Liver (tissue), 9 donors: ENCODE data around the gene ISCU. TPM values are rescaled to one million over a fixed set of nuclear protein-coding genes. Genes with fewer than 3 reads are reported as not detected.

ENCODE experiments used
- DNase-seq: peaks from one replicate; pipeline ENCODE4 v3.0.0-alpha.2; 2017; ENCODE audit warnings: low spot score
- H3K27ac ChIP-seq, 2 donors: one replicate each; pipeline ENCODE4 v1.7.0; 2013; ENCODE audit warnings: inconsistent platforms in 2 of 2, low read length in 2 of 2, control low read depth in 1 of 2, low read depth in 1 of 2, mild to moderate bottlenecking in 1 of 2
- H3K27me3 ChIP-seq, 4 donors: one replicate each; pipeline versions ENCODE4 v1.6.1 to v1.7.0; 2013; ENCODE audit warnings: low read length in 3 of 4, inconsistent platforms in 1 of 4, mild to moderate bottlenecking in 1 of 4, moderate library complexity in 1 of 4; ENCODE audit not compliant: control insufficient read depth in 4 of 4, insufficient read depth in 4 of 4
- H3K36me3 ChIP-seq, 4 donors: one replicate each; pipeline versions ENCODE4 v1.6.1 to v1.7.0; 2013; ENCODE audit warnings: low read length in 3 of 4, mild to moderate bottlenecking in 3 of 4, low read depth in 1 of 4, moderate library complexity in 1 of 4; ENCODE audit not compliant: control insufficient read depth in 4 of 4, insufficient read depth in 3 of 4
- H3K4me1 ChIP-seq, 4 donors: one replicate each; pipeline versions ENCODE4 v1.6.1 to v1.7.0; 2013; ENCODE audit warnings: low read length in 3 of 4, mild to moderate bottlenecking in 3 of 4, moderate library complexity in 1 of 4; ENCODE audit not compliant: control insufficient read depth in 4 of 4, insufficient read depth in 4 of 4
- H3K4me3 ChIP-seq, 3 donors: one replicate each; pipeline versions ENCODE4 v1.6.1 to v1.7.0; 2013; ENCODE audit warnings: low read length in 3 of 3, control low read depth in 1 of 3, low read depth in 1 of 3, mild to moderate bottlenecking in 1 of 3
- H3K9ac ChIP-seq, 2 donors: one replicate each; pipeline ENCODE4 v1.7.0; 2013; ENCODE audit warnings: low read length in 2 of 2, mild to moderate bottlenecking in 2 of 2, moderate library complexity in 2 of 2, control low read depth in 1 of 2, low read depth in 1 of 2
- H3K9me3 ChIP-seq, 4 donors: one replicate each; pipeline versions ENCODE4 v1.6.1 to v1.7.0; 2013; ENCODE audit warnings: low read length in 3 of 4; ENCODE audit not compliant: control insufficient read depth in 4 of 4
- EGR1 ChIP-seq, 2 donors: IDR thresholded peaks; 2 replicates each; pipeline ENCODE4 v1.6.1; 2016 to 2018; ENCODE audit warnings: antibody characterized with exemption in 2 of 2, low read depth in 2 of 2
- FOXA1 ChIP-seq: IDR thresholded peaks from 2 replicates; pipeline ENCODE4 v1.6.1; 2016; ENCODE audit warnings: antibody characterized with exemption
- FOXA2 ChIP-seq: IDR thresholded peaks from 2 replicates; pipeline ENCODE4 v1.6.1; 2016; ENCODE audit warnings: antibody characterized with exemption
- GABPA ChIP-seq, 2 donors: IDR thresholded peaks in 1 of 2; conservative IDR thresholded peaks in 1 of 2; 2 replicates each; pipeline ENCODE4 v1.6.1; 2016; ENCODE audit warnings: antibody characterized with exemption in 2 of 2, mild to moderate bottlenecking in 1 of 2, moderate library complexity in 1 of 2
- HNF4A ChIP-seq, 2 donors: conservative IDR thresholded peaks; 2 replicates each; pipeline ENCODE4 v1.6.1; 2016; ENCODE audit warnings: antibody characterized with exemption in 2 of 2, mild to moderate bottlenecking in 2 of 2
- HNF4G ChIP-seq: IDR thresholded peaks from 2 replicates; pipeline ENCODE4 v1.6.1; 2016; ENCODE audit warnings: antibody characterized with exemption
- JUND ChIP-seq, 2 donors: IDR thresholded peaks; 2 replicates each; pipeline ENCODE4 v1.6.1; 2016; ENCODE audit warnings: antibody characterized with exemption in 2 of 2
- NR2F2 ChIP-seq: IDR thresholded peaks from 2 replicates; pipeline ENCODE4 v1.6.1; 2016; ENCODE audit warnings: antibody characterized with exemption
- RAD21 ChIP-seq, 2 donors: IDR thresholded peaks; 2 replicates each; pipeline ENCODE4 v1.6.1; 2016; ENCODE audit warnings: antibody characterized with exemption in 2 of 2, mild to moderate bottlenecking in 2 of 2
- RXRA ChIP-seq, 2 donors: IDR thresholded peaks; 2 replicates each; pipeline ENCODE4 v1.6.1; 2017 to 2018; ENCODE audit warnings: antibody characterized with exemption in 2 of 2, mild to moderate bottlenecking in 1 of 2
- SP1 ChIP-seq: IDR thresholded peaks from 2 replicates; pipeline ENCODE4 v1.6.1; 2018; ENCODE audit warnings: antibody characterized with exemption, mild to moderate bottlenecking
- TAF1 ChIP-seq: conservative IDR thresholded peaks from 2 replicates; pipeline ENCODE4 v1.6.1; 2016; ENCODE audit warnings: antibody characterized with exemption, mild to moderate bottlenecking
- YY1 ChIP-seq: IDR thresholded peaks from 2 replicates; pipeline ENCODE4 v1.6.1; 2016; ENCODE audit warnings: antibody characterized with exemption, mild to moderate bottlenecking
- WGBS: extraction: QIAGEN DNeasy Blood & Tissue Kit; methylation state at CpG from one replicate; pipeline ENCODE4 v1.1.7; 2013; 5-methylcytosine and 5-hydroxymethylcytosine counted together
- polyA plus RNA-seq, 2 donors: library from polyadenylated mRNA; stranded (reverse) in 1 of 2; unstranded in 1 of 2; fragments of 200-250 nt in 1 of 2; fragments of >200 nt in 1 of 2; fragmentation: Nextera tagmentation in 1 of 2; extraction: Ambion mirVana in 1 of 2; gene quantifications; one replicate each; pipeline versions ENCODE4 v1.2.1 to v1.2.3, GENCODE V29; 2013 to 2015
- total RNA-seq, 2 donors: library from RNA; depleted of rRNA; stranded (reverse); fragments of >200 nt; gene quantifications; one replicate each; pipeline ENCODE4 v1.2.3, GENCODE V29; 2014
- TF ChIP-seq, protein P1 (sequence below): IDR thresholded peaks from 2 replicates; pipeline ENCODE4 v1.6.1; 2016; ENCODE audit warnings: antibody characterized with exemption, mild to moderate bottlenecking
- TF ChIP-seq, protein P2 (sequence below): IDR thresholded peaks from 2 replicates; pipeline ENCODE4 v1.6.1; 2016; ENCODE audit warnings: antibody characterized with exemption
- TF ChIP-seq, protein P3 (sequence below): IDR thresholded peaks from 2 replicates; pipeline ENCODE4 v1.6.1; 2016; ENCODE audit warnings: antibody characterized with exemption
- TF ChIP-seq, protein P4 (sequence below): fragments of 150-350 bp; IDR thresholded peaks from 2 replicates; pipeline ENCODE4 v1.5.1; 2017; ENCODE audit warnings: improper control_type of control experiment, low read depth, low read length; ENCODE audit not compliant: missing input control
- TF ChIP-seq, protein P5 (sequence below): IDR thresholded peaks from 2 replicates; pipeline ENCODE4 v1.6.1; 2016; ENCODE audit warnings: antibody characterized with exemption
- donor health status: healthy.
- donor health status: healthy.
- donor health status: healthy.
- donor health status: healthy.
- donor health status: healthy.

The ISCU gene
- total and polyA plus RNA-seq, 4 donors = 42.3 to 85.9 (median 63.8) TPM

DNA sequence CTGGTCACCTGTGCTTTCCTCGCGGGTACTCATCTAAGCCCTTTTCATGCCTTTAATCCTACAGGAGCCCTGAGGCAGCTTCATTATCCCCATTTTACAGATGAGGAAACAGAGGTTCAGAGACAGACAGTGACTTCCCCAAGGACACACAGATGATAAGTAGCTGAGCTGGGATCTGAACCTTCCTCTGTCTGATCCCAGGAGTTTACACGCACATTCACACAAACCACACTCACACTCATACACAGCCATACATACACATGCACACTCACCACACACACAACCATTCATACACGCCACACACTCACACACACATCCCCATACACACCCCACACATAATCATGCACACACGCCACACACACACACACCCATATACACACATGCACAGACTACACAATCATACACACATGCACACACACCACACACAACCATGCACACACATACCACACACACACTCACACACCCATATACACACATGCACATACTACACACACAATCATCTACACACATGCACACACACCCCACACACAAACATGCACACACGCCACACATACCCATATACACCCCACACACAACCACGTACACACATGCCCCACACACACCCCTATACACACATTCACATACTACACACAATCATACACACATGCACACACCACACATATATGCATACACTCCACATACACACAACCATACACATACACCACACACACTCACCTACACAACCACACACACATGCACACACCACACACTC is 32.7 kb downstream of the ISCU start:
- no peaks in the 10 kb centered on the region for H3K4me1 ChIP-seq
- H3K9ac ChIP-seq = no peak overlapping the region
- 98% methylated on average over 7 of the region's 7 CpGs for WGBS

More for the DNA sequence above, 32.7 kb downstream of the ISCU start:
- H3K9me3 ChIP-seq = no peaks in the 10 kb centered on the region
- no peak for DNase-seq
- no peak overlapping the region for H3K4me3 ChIP-seq
- no peak overlapping the region for H3K27ac ChIP-seq
- no peaks in the 10 kb centered on the region for H3K27me3 ChIP-seq
- no peak for TF ChIP-seq GABPA (IDR thresholded peaks at IDR 0.05 in 1 of 2, conservative IDR thresholded peaks at IDR 0.05 in 1 of 2)
- no peak for TF ChIP-seq YY1
- no peak for TF ChIP-seq HNF4A (conservative IDR thresholded peaks at IDR 0.05)
- TF ChIP-seq, protein P1, sequence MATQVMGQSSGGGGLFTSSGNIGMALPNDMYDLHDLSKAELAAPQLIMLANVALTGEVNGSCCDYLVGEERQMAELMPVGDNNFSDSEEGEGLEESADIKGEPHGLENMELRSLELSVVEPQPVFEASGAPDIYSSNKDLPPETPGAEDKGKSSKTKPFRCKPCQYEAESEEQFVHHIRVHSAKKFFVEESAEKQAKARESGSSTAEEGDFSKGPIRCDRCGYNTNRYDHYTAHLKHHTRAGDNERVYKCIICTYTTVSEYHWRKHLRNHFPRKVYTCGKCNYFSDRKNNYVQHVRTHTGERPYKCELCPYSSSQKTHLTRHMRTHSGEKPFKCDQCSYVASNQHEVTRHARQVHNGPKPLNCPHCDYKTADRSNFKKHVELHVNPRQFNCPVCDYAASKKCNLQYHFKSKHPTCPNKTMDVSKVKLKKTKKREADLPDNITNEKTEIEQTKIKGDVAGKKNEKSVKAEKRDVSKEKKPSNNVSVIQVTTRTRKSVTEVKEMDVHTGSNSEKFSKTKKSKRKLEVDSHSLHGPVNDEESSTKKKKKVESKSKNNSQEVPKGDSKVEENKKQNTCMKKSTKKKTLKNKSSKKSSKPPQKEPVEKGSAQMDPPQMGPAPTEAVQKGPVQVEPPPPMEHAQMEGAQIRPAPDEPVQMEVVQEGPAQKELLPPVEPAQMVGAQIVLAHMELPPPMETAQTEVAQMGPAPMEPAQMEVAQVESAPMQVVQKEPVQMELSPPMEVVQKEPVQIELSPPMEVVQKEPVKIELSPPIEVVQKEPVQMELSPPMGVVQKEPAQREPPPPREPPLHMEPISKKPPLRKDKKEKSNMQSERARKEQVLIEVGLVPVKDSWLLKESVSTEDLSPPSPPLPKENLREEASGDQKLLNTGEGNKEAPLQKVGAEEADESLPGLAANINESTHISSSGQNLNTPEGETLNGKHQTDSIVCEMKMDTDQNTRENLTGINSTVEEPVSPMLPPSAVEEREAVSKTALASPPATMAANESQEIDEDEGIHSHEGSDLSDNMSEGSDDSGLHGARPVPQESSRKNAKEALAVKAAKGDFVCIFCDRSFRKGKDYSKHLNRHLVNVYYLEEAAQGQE = no peak
- TF ChIP-seq NR2F2 = no peak
- TF ChIP-seq HNF4G = no peak
- TF ChIP-seq SP1 = no peak
- TF ChIP-seq JUND (IDR thresholded peaks at IDR 0.05) = no peak
- no peak for TF ChIP-seq FOXA2
- TF ChIP-seq TAF1 = no peak
- TF ChIP-seq, protein P2, sequence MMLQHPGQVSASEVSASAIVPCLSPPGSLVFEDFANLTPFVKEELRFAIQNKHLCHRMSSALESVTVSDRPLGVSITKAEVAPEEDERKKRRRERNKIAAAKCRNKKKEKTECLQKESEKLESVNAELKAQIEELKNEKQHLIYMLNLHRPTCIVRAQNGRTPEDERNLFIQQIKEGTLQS = no peak
- TF ChIP-seq EGR1 (IDR thresholded peaks at IDR 0.05; ENCODE audit: low read depth in 2 of 2) = no peak
- no peak for TF ChIP-seq RXRA (IDR thresholded peaks at IDR 0.05)
- TF ChIP-seq FOXA1 = no peak
- TF ChIP-seq RAD21 (IDR thresholded peaks at IDR 0.05) = no peak
- TF ChIP-seq, protein P3, sequence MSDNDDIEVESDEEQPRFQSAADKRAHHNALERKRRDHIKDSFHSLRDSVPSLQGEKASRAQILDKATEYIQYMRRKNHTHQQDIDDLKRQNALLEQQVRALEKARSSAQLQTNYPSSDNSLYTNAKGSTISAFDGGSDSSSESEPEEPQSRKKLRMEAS = no peak
- TF ChIP-seq, protein P4, sequence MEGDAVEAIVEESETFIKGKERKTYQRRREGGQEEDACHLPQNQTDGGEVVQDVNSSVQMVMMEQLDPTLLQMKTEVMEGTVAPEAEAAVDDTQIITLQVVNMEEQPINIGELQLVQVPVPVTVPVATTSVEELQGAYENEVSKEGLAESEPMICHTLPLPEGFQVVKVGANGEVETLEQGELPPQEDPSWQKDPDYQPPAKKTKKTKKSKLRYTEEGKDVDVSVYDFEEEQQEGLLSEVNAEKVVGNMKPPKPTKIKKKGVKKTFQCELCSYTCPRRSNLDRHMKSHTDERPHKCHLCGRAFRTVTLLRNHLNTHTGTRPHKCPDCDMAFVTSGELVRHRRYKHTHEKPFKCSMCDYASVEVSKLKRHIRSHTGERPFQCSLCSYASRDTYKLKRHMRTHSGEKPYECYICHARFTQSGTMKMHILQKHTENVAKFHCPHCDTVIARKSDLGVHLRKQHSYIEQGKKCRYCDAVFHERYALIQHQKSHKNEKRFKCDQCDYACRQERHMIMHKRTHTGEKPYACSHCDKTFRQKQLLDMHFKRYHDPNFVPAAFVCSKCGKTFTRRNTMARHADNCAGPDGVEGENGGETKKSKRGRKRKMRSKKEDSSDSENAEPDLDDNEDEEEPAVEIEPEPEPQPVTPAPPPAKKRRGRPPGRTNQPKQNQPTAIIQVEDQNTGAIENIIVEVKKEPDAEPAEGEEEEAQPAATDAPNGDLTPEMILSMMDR = no peak
- TF ChIP-seq, protein P5, sequence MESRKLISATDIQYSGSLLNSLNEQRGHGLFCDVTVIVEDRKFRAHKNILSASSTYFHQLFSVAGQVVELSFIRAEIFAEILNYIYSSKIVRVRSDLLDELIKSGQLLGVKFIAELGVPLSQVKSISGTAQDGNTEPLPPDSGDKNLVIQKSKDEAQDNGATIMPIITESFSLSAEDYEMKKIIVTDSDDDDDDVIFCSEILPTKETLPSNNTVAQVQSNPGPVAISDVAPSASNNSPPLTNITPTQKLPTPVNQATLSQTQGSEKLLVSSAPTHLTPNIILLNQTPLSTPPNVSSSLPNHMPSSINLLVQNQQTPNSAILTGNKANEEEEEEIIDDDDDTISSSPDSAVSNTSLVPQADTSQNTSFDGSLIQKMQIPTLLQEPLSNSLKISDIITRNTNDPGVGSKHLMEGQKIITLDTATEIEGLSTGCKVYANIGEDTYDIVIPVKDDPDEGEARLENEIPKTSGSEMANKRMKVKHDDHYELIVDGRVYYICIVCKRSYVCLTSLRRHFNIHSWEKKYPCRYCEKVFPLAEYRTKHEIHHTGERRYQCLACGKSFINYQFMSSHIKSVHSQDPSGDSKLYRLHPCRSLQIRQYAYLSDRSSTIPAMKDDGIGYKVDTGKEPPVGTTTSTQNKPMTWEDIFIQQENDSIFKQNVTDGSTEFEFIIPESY = no peak
- no peaks in the 10 kb centered on the region for H3K36me3 ChIP-seq
